Measurements from ENCODE around the gene IFI16. TPM values are rescaled to one million over a fixed set of nuclear protein-coding genes. Genes with fewer than 3 reads are reported as not detected.

The IFI16 gene
- 10 to 100 TPM; 14.3 to 22.3 TPM for total RNA-seq
- long read RNA-seq, partial matches to known transcripts, result 0 of 5 reads
- long read RNA-seq, other reads (novel, unspliced or antisense), result 1 of 5 reads

DNA sequence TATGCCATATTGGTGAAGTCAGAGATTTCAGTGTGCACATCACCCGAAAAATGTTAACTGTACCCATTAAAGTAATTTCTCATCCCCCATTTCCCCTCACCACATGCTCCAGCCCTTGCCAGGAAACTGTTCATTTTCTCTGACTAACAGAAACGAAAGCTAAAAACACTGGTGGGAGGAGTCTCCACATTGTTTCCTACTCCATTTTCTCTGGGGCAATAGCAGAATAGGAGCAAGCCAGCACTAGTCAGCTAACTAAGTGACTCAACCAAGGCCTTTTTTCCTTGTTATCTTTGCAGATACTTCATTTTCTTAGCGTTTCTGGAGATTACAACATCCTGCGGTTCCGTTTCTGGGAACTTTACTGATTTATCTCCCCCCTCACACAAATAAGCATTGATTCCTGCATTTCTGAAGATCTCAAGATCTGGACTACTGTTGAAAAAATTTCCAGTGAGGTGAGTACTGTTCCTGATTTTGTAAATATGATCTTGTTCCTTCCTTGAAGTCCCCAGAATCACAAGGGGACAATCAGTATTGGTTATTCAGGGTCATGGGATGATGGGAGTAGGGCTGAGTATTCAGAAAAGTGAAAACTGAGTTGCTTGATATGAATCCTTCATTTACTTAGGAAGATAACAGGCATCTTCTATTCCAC lies at the start of gene IFI16:
Gene IFI16 (plus strand): TSS at position 204 of the 658 bp plus-strand sequence. CDS start 4,774 bp downstream, outside the sequence.
- DNase-seq (peak in 1 of 2 donors; percentile 47), ATAC-seq (peak; percentile 84)
- intact Hi-C loops (cut with DNase I, micrococcal nuclease), result no loop called here

DNA sequence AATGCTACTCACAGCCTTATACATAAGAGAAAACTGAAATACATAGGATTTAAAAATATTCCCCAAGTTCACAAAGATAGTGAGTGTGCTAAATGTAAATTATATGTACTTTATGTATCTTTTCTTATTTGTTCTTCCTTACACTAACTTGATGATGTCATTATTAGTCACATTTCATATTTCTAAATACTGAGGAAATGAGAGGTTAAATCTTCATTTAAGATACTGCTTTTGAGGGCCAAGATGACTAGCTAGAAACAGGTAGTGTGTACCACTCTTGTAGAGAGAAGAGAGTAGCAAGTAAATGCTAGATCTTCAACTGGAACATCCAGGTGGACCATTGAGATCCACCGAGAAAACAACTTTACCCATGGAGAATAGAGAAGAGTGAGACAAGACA lies 48.5 kb upstream of the IFI16 start:
- DNase-seq, result no peak
- ATAC-seq, result no peak
- intact Hi-C loops (cut with DNase I, micrococcal nuclease), result no loop called here

DNA sequence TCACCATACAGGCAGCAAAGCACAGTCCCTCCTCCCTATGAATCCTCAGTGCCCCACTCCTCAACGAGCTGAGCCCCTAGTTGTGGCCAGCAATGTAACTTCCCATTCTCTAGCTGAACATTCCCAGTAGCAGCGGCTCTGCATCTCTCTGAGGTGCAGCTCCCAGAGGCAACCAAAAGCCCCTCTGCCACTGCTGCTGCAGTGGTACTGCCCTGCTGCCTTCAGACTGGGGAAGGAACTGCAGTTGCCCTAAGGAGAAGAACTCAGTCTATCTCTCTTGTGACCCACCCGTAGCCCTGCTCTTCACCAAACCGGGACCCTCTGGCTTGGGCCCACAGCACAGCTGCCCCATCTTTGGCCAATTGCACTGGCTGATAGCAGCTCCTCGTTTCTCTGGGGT lies 46.7 kb upstream of the IFI16 start:
- DNase-seq, result no peak
- intact Hi-C loops (cut with DNase I, micrococcal nuclease), result no loop called here
- no peak for ATAC-seq

DNA sequence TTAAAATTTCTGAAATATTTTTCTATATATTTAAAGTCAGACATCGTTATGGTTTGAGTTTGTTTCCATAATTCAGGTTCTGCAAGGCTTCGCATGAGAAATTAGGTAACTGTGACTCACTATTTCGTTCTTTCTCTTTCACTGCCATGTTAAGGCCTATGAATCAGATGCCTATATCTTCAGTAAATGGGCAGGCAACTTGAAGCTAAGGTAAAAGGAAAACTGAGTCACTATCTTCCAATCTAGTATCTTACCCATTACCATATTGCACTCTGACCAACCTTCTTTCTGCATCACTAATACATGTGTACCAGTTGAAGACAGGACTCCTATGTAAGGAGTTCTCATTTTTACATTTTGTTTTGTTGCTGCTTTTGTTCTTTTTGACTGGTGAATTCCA lies 40.5 kb upstream of the IFI16 start:
- ATAC-seq (no peak), DNase-seq (no peak)
- intact Hi-C loops (cut with DNase I, micrococcal nuclease), result no loop called here

DNA sequence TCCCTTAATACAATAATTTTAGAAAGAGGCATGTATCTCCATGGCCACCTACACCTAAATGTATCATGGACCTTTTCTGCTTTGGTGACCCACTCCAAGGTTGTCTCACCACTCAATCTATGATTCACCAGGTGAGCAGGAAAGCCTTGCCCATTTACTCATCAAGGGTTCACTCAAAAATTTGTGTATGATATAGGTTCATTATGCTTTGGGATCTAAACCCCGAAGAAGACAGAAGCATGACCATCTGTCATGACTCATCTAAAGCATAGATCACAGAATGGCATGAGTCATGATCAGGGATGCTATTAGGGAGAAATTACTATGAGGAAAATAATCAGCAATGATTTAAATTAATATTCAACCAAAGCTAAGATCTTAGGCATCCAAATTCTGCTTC lies 39.9 kb upstream of the IFI16 start:
- ATAC-seq, result no peak
- intact Hi-C loops (cut with DNase I, micrococcal nuclease), result no loop called here
- DNase-seq, result no peak

DNA sequence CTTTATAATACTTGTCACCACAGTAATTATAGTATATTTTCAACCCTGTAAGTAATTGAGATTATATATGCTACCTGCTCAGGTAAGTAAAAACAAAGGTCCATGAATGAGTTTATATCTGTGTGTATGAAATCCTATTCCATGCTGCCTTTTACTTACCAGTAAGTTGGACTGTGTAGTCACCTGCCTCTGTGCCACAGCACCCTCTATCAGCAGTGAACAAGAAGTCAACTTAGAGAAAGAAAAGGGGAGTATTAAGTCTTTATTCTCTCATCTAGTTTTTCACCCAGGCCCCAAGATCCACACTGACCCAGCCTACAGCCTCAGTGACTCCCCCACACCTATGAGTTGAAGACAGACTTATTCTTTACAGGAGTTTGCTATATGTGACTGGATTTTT lies 36.9 kb upstream of the IFI16 start:
- no peak for DNase-seq
- intact Hi-C loops (cut with DNase I, micrococcal nuclease), result no loop called here
- no peak for ATAC-seq

DNA sequence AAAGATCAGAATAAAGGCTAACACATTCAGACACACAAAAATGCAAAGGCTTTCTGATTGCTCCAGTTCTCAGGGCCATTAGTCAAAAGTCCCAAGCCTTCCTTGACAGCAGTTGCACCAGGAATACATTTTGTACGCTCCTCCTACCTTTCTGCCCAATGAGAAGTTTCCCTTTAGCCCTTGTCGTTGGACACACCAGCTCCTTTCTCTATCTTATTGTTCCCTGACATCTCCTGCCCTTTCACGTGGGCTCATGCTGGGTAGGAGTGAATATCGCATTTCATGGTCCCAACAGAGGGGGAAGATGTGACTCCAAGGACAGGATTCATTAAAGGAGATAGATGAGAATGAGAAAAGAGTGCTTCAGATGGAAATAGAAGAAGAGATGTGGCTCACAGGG lies 33.5 kb upstream of the IFI16 start:
- ATAC-seq (no peak), DNase-seq (no peak)
- intact Hi-C loops (cut with DNase I, micrococcal nuclease), result no loop called here

DNA sequence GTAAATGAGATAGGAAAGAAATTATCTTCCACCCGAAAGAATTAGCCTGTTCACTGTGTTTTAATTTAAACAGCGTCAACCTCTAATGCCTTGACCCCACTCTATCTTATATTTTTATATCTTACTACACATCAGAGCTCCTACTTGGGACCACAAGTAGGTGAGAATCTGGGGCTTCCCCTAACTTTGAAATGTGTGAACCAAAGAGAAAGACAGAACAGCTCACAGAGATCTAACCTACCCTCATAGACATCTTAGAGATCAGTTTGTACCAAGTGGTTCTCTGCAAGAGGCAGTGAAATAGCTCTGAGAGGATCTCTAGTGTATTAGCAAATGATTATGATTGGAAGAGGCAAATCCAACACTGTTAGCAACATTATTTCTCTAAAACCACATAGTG lies 31.0 kb upstream of the IFI16 start:
- DNase-seq, result no peak
- ATAC-seq, result no peak
- intact Hi-C loops (cut with DNase I, micrococcal nuclease), result no loop called here

DNA sequence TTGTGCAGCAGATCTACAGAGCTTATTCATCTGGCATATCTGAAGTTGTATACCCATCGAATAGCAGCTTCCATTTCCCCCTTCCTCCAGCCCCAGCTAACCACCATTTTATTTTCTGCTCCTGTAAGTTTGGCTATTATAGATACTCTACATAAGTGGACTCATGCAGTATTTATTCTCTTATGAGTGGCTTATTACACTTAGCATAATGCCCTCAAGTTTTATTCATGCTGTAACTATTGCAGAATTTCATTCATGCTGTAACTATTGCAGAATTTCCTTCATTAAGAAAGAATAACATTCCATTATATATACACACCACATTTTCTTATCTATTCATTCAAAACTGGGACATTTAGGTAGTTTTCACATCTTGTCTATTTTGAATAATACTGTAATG lies 30.5 kb upstream of the IFI16 start:
- intact Hi-C loops (cut with DNase I, micrococcal nuclease), result no loop called here
- ATAC-seq, result no peak

DNA sequence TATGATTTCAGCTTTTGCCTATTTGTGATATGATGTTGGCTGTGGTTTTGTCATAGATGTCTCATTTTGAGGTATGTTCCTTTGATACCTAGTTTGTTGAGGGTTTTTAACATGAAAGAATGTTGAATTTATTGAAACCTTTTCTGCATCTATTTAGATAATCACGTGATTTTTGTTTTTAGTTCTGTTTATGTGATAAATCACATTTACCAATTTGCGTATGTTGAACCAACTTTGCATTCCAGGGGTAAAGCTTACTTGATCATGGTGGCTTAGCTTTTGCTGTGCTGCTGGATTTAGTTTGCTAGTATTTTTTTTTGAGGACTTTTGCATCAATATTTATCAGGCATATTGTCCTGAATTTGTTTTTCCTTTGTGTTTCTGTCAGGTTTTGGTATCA lies 26.5 kb upstream of the IFI16 start:
- DNase-seq (no peak), ATAC-seq (no peak)
- intact Hi-C loops (cut with DNase I, micrococcal nuclease), result no loop called here

More for the DNA sequence above, 30.5 kb upstream of the IFI16 start:
- no peak for DNase-seq

DNA sequence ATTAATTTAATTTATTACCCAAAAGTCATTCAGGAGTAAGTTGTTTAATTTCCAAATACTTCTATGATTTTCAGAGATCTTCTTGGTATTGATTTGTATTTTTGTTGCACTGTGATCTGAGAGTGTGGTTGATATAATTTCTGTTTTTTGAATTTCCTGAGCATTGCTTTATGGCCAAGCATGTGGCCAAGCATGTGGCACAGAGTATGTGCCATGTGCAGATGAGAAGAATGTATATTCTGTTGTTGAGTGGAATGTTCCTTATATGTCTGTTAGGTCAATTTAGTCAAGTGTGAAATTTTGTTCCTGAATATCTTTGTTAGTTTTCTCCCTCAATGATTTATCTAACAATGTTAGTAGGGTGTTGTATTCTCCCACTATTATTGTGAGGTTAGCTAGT lies 25.3 kb upstream of the IFI16 start:
- intact Hi-C loops (cut with DNase I, micrococcal nuclease), result no loop called here
- DNase-seq (no peak), ATAC-seq (no peak)

DNA sequence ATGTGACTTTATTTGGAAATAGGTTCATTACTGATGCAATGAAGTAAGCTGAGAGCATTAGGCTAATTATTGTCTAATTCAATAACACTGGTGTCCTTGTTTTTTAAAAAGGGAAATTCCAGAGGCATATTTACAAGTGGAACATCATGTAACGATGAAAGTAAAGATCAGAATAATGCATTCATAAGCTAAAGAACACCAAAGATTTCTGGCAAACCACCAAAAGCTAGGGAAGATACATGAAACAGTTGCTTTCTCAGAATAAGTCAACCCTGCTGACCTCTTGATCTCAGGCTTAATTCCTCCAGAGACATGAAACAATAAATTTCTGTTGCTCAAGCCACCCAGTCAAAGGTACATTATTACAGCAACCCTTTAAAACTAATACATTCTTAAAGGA lies 20.3 kb upstream of the IFI16 start:
- no peak for DNase-seq
- no peak for ATAC-seq
- intact Hi-C loops (cut with DNase I, micrococcal nuclease), result no loop called here

DNA sequence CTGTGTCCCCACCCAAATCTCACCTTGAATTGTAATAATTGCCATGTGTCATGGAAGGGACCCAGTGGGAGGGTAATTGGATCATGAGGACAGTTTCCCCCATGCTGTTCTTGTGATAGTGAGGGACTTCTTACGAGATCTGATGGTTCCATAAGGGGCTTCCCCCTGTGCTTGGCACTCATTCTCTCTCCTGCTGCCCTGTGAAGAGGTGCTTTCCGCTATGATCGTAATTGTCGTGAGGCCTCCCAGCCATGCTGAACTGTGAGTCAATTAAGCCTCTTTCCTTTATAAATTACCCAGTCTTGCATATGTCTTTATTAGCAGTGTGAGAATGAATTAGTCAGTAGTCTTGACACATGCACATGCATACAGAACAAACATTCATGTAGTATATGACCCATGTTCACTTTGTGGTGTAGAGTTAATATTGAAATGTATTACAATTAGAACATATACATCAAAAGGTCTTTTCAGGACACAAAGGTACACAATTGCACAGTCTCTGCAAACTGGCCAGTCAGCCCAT lies 16.9 kb upstream of the IFI16 start:
- DNase-seq (no peak), ATAC-seq (no peak)
- intact Hi-C loops (cut with DNase I, micrococcal nuclease), result no loop called here

DNA sequence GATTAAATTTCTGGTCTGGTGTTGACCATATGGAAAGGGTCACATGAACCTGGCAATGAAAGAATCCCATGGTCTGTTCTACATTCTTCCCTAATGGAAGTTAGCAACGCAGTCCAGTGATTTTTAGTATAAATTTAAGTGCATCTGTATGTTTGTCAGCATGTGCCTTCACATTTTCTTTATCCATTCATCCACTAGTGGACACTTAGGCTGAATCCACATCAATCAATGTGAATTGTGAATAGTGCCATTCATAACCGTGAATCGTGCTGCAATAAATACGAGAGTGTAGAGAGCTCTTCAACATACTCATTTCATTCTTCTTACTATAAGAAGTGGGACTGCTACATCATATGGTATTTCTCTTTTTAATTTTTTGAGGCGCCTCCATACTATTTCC lies 12.7 kb upstream of the IFI16 start:
- intact Hi-C loops (cut with DNase I, micrococcal nuclease), result loop anchor here in 1 of 2 donors (5.0 kb wide), 1 partner anchor 795 kb away; no protein-coding TSS in a partner anchor
- ATAC-seq, result no peak

DNA sequence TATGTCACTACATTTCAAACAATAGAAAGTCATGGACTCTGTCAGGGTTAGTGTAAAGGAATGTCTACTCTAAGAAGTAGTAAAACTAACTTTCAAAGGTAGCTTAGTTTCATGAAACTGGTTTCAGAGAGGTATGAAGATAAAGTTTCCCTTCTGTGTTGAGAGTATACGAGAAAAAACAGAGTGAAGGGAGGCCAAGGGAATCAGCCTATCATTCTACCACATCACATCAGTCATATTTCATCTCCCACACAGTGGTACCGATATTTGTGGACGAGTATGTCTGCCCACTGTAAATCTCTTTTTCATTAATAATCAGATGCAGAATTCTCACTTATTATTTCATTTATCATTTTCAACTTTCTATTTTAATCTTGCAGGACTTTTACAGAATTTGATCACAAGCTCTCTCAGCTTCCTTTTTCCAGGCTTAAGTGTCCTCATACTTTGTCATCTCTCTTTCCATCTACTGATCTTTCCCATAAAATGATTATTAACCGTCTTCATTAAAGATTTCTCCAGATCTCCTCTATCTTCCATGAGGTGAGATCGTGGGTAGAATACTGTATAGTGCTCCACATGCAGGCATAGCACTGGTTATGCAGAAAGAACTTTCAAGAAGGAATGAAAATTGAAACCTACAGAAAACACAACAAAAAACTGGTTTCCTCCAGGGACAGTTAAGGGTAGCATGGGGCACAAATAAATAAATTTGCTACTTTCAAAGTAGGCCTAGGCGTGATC lies 11.5 kb upstream of the IFI16 start:
- ATAC-seq, result peak; percentile 33
- DNase-seq, result no peak
- intact Hi-C loops (cut with DNase I, micrococcal nuclease), result loop anchor here in 1 of 2 donors (5.0 kb wide), 1 partner anchor 796 kb away; no protein-coding TSS in a partner anchor

More for the DNA sequence above, 12.7 kb upstream of the IFI16 start:
- DNase-seq, result no peak

DNA sequence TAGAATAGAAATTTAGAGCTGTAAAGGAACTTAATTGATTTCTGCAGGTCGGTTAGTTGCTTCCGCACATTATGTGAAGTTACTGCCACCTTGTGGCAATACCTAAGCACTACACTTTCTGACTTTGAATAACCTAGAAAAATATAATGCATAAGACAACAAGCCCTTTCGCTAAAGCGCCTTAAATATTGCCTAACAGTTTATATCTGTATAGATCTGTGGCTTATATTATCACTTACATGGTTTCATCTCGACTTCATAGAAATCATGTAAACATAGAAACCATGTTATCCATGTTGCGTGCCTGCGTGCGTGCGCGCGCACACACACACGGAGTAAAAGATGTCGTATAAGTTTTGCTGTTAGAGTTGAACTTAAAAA lies 10.9 kb upstream of the IFI16 start:
- peak; percentile 66 for ATAC-seq
- intact Hi-C loops (cut with DNase I, micrococcal nuclease), result loop anchor here in 1 of 2 donors (5.0 kb wide), 1 partner anchor 796 kb away; no protein-coding TSS in a partner anchor
- peak in 1 of 2 donors; percentile 45 for DNase-seq

DNA sequence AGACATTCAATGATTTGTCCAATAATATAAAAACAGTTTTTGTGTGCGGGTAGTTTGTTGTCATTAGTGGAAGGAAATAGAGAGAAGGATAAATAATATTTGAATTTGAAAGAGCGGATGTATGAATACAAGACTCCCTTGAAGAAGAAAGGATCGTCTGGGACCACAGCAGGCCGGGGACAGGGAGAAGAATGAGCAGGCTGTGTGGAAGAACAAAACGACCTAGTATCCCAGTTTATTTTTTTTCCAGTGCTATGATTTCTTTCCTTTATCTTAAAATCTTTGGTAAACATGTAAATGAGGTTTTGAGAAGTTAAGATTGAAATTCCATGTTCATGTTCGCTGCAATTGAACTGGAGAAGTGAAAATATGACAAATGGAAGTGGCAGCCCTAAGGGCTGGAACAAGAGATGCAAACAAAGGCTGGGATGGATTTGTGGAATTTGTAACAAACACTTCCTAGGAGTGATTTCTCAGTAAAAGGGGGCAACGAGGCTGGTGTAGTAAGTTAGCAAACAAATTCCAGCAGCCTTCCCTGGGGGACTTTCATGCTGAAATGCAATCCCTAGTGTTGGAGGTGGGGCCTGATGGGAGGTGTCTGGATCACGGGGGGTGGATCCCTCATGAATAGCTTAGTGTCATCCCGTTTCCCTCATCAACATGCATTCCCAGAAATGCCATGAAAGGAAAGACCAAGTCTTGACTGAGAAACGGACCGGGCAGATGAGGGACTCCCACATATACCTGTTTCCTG lies 10.2 kb upstream of the IFI16 start:
- DNase-seq (peak in 1 of 2 donors; percentile 69), ATAC-seq (peak; percentile 44)
- intact Hi-C loops (cut with DNase I, micrococcal nuclease), result loop anchor here in 1 of 2 donors (5.0 kb wide), 1 partner anchor 797 kb away; no protein-coding TSS in a partner anchor

DNA sequence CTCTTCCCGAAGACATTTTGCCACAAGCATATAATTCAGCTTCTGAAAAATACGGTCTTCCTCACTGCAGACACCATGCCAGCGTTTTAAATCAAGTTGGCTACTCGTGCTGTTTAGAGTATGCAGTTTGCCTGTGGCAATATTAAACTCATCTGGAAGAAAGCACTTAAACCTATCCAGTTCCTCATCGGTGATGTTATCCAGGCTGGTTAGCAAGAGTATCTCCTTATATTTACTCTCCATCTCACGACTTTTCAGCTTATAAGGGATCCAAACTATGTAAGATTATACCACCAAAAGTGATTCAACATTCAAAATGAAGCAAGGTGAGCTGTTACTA lies 9.7 kb upstream of the IFI16 start:
- intact Hi-C loops (cut with DNase I, micrococcal nuclease), result no loop called here
- DNase-seq (no peak), ATAC-seq (no peak)

DNA sequence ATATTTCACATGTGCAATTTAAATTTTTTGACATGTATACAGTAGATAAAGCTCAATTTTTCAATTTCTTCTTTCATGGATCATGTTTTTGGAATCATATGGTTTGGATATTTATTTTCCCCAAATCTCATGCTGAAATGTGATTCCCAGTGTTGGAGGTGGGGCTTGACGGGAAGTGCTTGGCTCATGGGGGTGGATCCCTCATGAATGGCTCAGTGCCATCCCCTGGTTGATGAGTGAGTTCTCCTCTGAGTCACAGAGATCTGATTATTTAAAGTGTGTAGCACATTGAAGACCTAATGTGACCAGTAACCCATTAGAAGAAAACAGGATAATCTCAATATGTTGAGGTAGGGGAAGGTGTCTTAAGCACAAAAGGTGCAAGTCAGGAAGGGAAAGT lies 9.1 kb upstream of the IFI16 start:
- intact Hi-C loops (cut with DNase I, micrococcal nuclease), result no loop called here
- ATAC-seq, result peak; percentile 51
- peak; percentile 55 to 74 for DNase-seq

Measured in left colon (tissue), 2 donors.